Measurements from ENCODE around the gene CCDC40. TPM values are rescaled to one million over a fixed set of nuclear protein-coding genes. Genes with fewer than 3 reads are reported as not detected.

Gene CCDC40
- total RNA-seq = 1 to 10 TPM; 3.0 to 9.3 TPM

GRCh38 chr17:80035937-80036714 lies at the start of gene CCDC40:
TSS of gene CCDC40 (plus strand) at chr17:80036642. CDS start at chr17:80036663, 21 bp downstream.
- H3K27me3 ChIP-seq = no peaks in the 10 kb centered on the region
- peaks cover 0 to 16% of the 10 kb centered on the region in 2 donors for H3K4me1 ChIP-seq
- peak; percentile 81 for DNase-seq (ENCODE audit: low spot score)
- H3K9me3 ChIP-seq = no peaks in the 10 kb centered on the region
- peak in 1 of 2 donors; percentile 12 for TF ChIP-seq CTCF (IDR thresholded peaks at IDR 0.05)
- no peaks in the 10 kb centered on the region for H3K36me3 ChIP-seq
- peak within 1 kb of the TSS; percentile 89 for H3K4me3 ChIP-seq
- H3K27ac ChIP-seq = peak within 1 kb of the TSS; percentile 91 to 92

GRCh38 chr17:79987187-79987934 lies 49.1 kb upstream of the CCDC40 start:
- H3K4me3 ChIP-seq = no peak overlapping the region
- peaks cover 0 to 32% of the 10 kb centered on the region in 2 donors for H3K4me1 ChIP-seq
- no peak overlapping the region for H3K27ac ChIP-seq
- H3K27me3 ChIP-seq = no peaks in the 10 kb centered on the region
- H3K36me3 ChIP-seq = no peaks in the 10 kb centered on the region
- no peak for TF ChIP-seq CTCF (IDR thresholded peaks at IDR 0.05)
- no peak for DNase-seq (ENCODE audit: low spot score)
- no peaks in the 10 kb centered on the region for H3K9me3 ChIP-seq

- H3K4me3 ChIP-seq = no peak overlapping the region
- no peaks in the 10 kb centered on the region for H3K36me3 ChIP-seq
- H3K27me3 ChIP-seq = no peaks in the 10 kb centered on the region
- no peak for DNase-seq (ENCODE audit: low spot score)
- no peaks in the 10 kb centered on the region for H3K9me3 ChIP-seq
- H3K27ac ChIP-seq = peak overlapping the region in 1 of 2 donors; percentile 13
- no peak for TF ChIP-seq CTCF (IDR thresholded peaks at IDR 0.05)
- peaks cover 0 to 37% of the 10 kb centered on the region in 2 donors for H3K4me1 ChIP-seq
Observed at GRCh38 chr17:79987935-79988184, 48.6 kb upstream of the CCDC40 start.

GRCh38 chr17:79988185-79988971 lies 48.1 kb upstream of the CCDC40 start:
- no peaks in the 10 kb centered on the region for H3K36me3 ChIP-seq
- peaks cover 0 to 42% of the 10 kb centered on the region in 2 donors for H3K4me1 ChIP-seq
- no peaks in the 10 kb centered on the region for H3K27me3 ChIP-seq
- peak overlapping the region in 1 of 2 donors; percentile 13 for H3K27ac ChIP-seq
- no peak for DNase-seq (ENCODE audit: low spot score)
- TF ChIP-seq CTCF (IDR thresholded peaks at IDR 0.05) = no peak
- no peak overlapping the region for H3K4me3 ChIP-seq
- no peaks in the 10 kb centered on the region for H3K9me3 ChIP-seq

GRCh38 chr17:79989106-79989835 lies 47.2 kb upstream of the CCDC40 start:
- Histone ChIP-seq H3K27ac (no peak overlapping the region), H3K4me3 (no peak overlapping the region), H3K36me3 (no peaks in the 10 kb centered on the region), H3K27me3 (no peaks in the 10 kb centered on the region), H3K4me1 (peaks cover 0 to 51% of the 10 kb centered on the region in 2 donors), H3K9me3 (no peaks in the 10 kb centered on the region)
- no peak for TF ChIP-seq CTCF (IDR thresholded peaks at IDR 0.05)
- DNase-seq (ENCODE audit: low spot score) = no peak

Measured in right atrium auricular region (tissue), 2 donors.